DOHH2 (cell line): ENCODE results near the gene REXO1.

ENCODE experiments used
- H3F3A ChIP-seq: fragments of 200-600 bp; sonication (generic), shearing (Covaris generic); 2 replicates; pipeline ENCODE4 v1.6.0; 2016; ENCODE audit warnings: antibody characterized with exemption, mild to moderate bottlenecking; ENCODE audit not compliant: control insufficient read depth, insufficient read depth
- H3K27ac ChIP-seq: fragments of 200-600 bp; sonication (generic); 2 replicates; pipeline ENCODE4 v1.5.1; 2014; ENCODE audit warnings: low read depth, mild to moderate bottlenecking, low read length, moderate library complexity
- H3K27me3 ChIP-seq: fragments of 200-600 bp; sonication (generic); 2 replicates; pipeline ENCODE4 v1.6.1; 2014; ENCODE audit warnings: mild to moderate bottlenecking, low read length, mixed read lengths; ENCODE audit not compliant: control insufficient read depth
- H3K36me3 ChIP-seq: fragments of 200-600 bp; sonication (generic); 2 replicates; pipeline ENCODE4 v1.6.1; 2014; ENCODE audit warnings: mild to moderate bottlenecking, low read length, moderate library complexity, mixed read lengths; ENCODE audit not compliant: control insufficient read depth
- H3K4me1 ChIP-seq: fragments of 200-600 bp; sonication (generic); 2 replicates; pipeline ENCODE4 v1.6.1; 2014; ENCODE audit warnings: mild to moderate bottlenecking, low read length, mixed read lengths; ENCODE audit not compliant: control insufficient read depth
- H3K4me2 ChIP-seq: fragments of 200-600 bp; sonication (generic); 2 replicates; pipeline ENCODE4 v1.6.0; 2014; ENCODE audit warnings: mild to moderate bottlenecking, low read length, moderate library complexity
- H3K4me3 ChIP-seq: fragments of 200-600 bp; sonication (generic); 2 replicates; pipeline ENCODE4 v1.5.1; 2014; ENCODE audit warnings: mild to moderate bottlenecking, low read length, mixed read lengths
- H3K79me2 ChIP-seq: fragments of 200-600 bp; sonication (generic); 2 replicates; pipeline ENCODE4 v1.6.1; 2014; ENCODE audit warnings: mild to moderate bottlenecking, low read length, mixed read lengths; ENCODE audit not compliant: control insufficient read depth
- H3K9me2 ChIP-seq: fragments of 200-600 bp; sonication (generic); replicated peaks from 2 replicates; pipeline ENCODE4 v1.6.1; 2014; ENCODE audit warnings: mild to moderate bottlenecking, low read length, mixed read lengths; ENCODE audit not compliant: control insufficient read depth
- H3K9me3 ChIP-seq: fragments of 200-600 bp; sonication (generic); 2 replicates; pipeline ENCODE4 v1.6.1; 2014; ENCODE audit warnings: antibody characterized with exemption, low read length, mixed read lengths; ENCODE audit not compliant: control insufficient read depth, insufficient read depth
- H4K20me1 ChIP-seq: fragments of 200-600 bp; sonication (generic); 2 replicates; pipeline ENCODE4 v1.6.0; 2014; ENCODE audit warnings: low read depth, mild to moderate bottlenecking, antibody characterized with exemption, low read length, moderate library complexity; ENCODE audit not compliant: control insufficient read depth, insufficient read depth
- CTCF ChIP-seq: fragments of 200-600 bp; sonication (generic); IDR thresholded peaks from one replicate; pipeline ENCODE4 v1.5.1; 2014; ENCODE audit warnings: antibody characterized with exemption, mild to moderate bottlenecking, low read depth, low read length; ENCODE audit not compliant: poor library complexity, severe bottlenecking
- EZH2phosphoT487 ChIP-seq: fragments of 200-600 bp; sonication (generic); IDR thresholded peaks from 2 replicates; pipeline ENCODE4 v1.6.1; 2017; ENCODE audit warnings: borderline replicate concordance, mild to moderate bottlenecking, antibody characterized with exemption, low read length, moderate library complexity, mixed read lengths

REXO1 gene

GRCh38 chr19:1825909-1826556 is 22.2 kb downstream of the REXO1 start:
- peaks cover 31% of the 10 kb centered on the region for H3K79me2 ChIP-seq
- TF ChIP-seq CTCF: peak; percentile 98
- no peak for TF ChIP-seq EZH2phosphoT487
- H3K9me2 ChIP-seq: no peaks in the 10 kb centered on the region
- H3K9me3 ChIP-seq: no peaks in the 10 kb centered on the region
- H3K27ac ChIP-seq: no peak overlapping the region
- H3K4me2 ChIP-seq: no peak overlapping the region
- H3K4me1 ChIP-seq: no peaks in the 10 kb centered on the region
- no peaks in the 10 kb centered on the region for H3K27me3 ChIP-seq
- no peaks in the 10 kb centered on the region for H4K20me1 ChIP-seq
- H3F3A ChIP-seq: no peaks in the 10 kb centered on the region; the same call in 1 of the 2 replicates
- H3K36me3 ChIP-seq: peaks cover 66% of the 10 kb centered on the region
- no peak overlapping the region for H3K4me3 ChIP-seq

- Histone ChIP-seq H3K4me2 (no peak overlapping the region), H3K27ac (no peak overlapping the region), H3K4me3 (no peak overlapping the region), H3K9me3 (no peaks in the 10 kb centered on the region), H3K9me2 (no peaks in the 10 kb centered on the region), H3K36me3 (peaks cover 60% of the 10 kb centered on the region), H3K79me2 (peaks cover 16% of the 10 kb centered on the region), H3F3A (no peaks in the 10 kb centered on the region), H3K4me1 (no peaks in the 10 kb centered on the region), H3K27me3 (no peaks in the 10 kb centered on the region), H4K20me1 (no peaks in the 10 kb centered on the region)
- TF ChIP-seq EZH2phosphoT487 (no peak), CTCF (no peak)
Measured at GRCh38 chr19:1824252-1824622, 24.0 kb downstream of the REXO1 start.

GRCh38 chr19:1823539-1824251 is 24.6 kb downstream of the REXO1 start:
- TF ChIP-seq EZH2phosphoT487 (no peak), CTCF (no peak)
- no peaks in the 10 kb centered on the region for H3K9me2 ChIP-seq
- H3K4me3 ChIP-seq: no peak overlapping the region
- H3K27me3 ChIP-seq: no peaks in the 10 kb centered on the region
- H3K9me3 ChIP-seq: no peaks in the 10 kb centered on the region
- no peaks in the 10 kb centered on the region for H3F3A ChIP-seq
- H4K20me1 ChIP-seq: no peaks in the 10 kb centered on the region
- peaks cover 11% of the 10 kb centered on the region for H3K79me2 ChIP-seq
- H3K27ac ChIP-seq: no peak overlapping the region
- peaks cover 61% of the 10 kb centered on the region for H3K36me3 ChIP-seq
- H3K4me2 ChIP-seq: no peak overlapping the region
- H3K4me1 ChIP-seq: no peaks in the 10 kb centered on the region
